Hepatocyte (in vitro differentiated cells): ENCODE results near the gene SMC2. TPM values are rescaled to one million over a fixed set of nuclear protein-coding genes. Genes with fewer than 3 reads are reported as not detected.

Source experiments
- DNase-seq: peaks from one replicate; pipeline ENCODE4 v3.0.0-alpha.2; 2016; ENCODE audit warnings: low spot score
- H2AFZ ChIP-seq: fragments of 200-600 bp; sonication (generic); 2 replicates; pipeline ENCODE4 v1.6.0; 2016; ENCODE audit warnings: antibody characterized with exemption, mild to moderate bottlenecking
- H3K27ac ChIP-seq: fragments of 200-600 bp; sonication (generic); 2 replicates; pipeline ENCODE4 v1.5.1; 2016; ENCODE audit warnings: mild to moderate bottlenecking
- H3K27me3 ChIP-seq: fragments of 200-600 bp; sonication (generic); 2 replicates; pipeline ENCODE4 v1.6.1; 2016
- H3K36me3 ChIP-seq: fragments of 200-600 bp; sonication (generic); replicated peaks from 2 replicates; pipeline ENCODE4 v1.5.1; 2016; ENCODE audit warnings: low read depth; ENCODE audit not compliant: insufficient read depth
- H3K4me1 ChIP-seq: fragments of 200-600 bp; sonication (generic); 2 replicates; pipeline ENCODE4 v1.5.1; 2016; ENCODE audit warnings: mild to moderate bottlenecking, moderate library complexity; ENCODE audit not compliant: insufficient read depth
- H3K4me2 ChIP-seq: fragments of 200-600 bp; sonication (generic); 2 replicates; pipeline ENCODE4 v1.6.0; 2016
- H3K4me3 ChIP-seq: fragments of 200-600 bp; sonication (generic); 2 replicates; pipeline ENCODE4 v1.5.1; 2016; ENCODE audit warnings: mild to moderate bottlenecking
- H3K79me2 ChIP-seq: fragments of 200-600 bp; sonication (generic); 2 replicates; pipeline ENCODE4 v1.6.0; 2017; ENCODE audit warnings: mild to moderate bottlenecking
- H3K9me2 ChIP-seq: fragments of 200-600 bp; sonication (generic); replicated peaks from 2 replicates; pipeline ENCODE4 v1.6.0; 2017; ENCODE audit warnings: mild to moderate bottlenecking; ENCODE audit not compliant: insufficient read depth
- H3K9me3 ChIP-seq: fragments of 200-600 bp; sonication (generic); 2 replicates; pipeline ENCODE4 v1.5.1; 2016; ENCODE audit warnings: low read depth, mild to moderate bottlenecking
- H4K20me1 ChIP-seq: fragments of 200-600 bp; sonication (generic); 2 replicates; pipeline ENCODE4 v1.6.0; 2016; ENCODE audit warnings: mild to moderate bottlenecking; ENCODE audit not compliant: insufficient read depth, poor library complexity, severe bottlenecking
- CTCF ChIP-seq: fragments of 200-600 bp; sonication (generic); IDR thresholded peaks from 2 replicates; pipeline ENCODE4 v1.5.1; 2016; ENCODE audit warnings: antibody characterized with exemption, mild to moderate bottlenecking; ENCODE audit not compliant: poor library complexity
- EZH2 ChIP-seq: fragments of 200-600 bp; sonication (generic); IDR thresholded peaks from 2 replicates; pipeline ENCODE4 v1.6.1; 2016; ENCODE audit warnings: antibody characterized with exemption, mild to moderate bottlenecking, borderline replicate concordance
- EZH2phosphoT487 ChIP-seq: fragments of 200-600 bp; sonication (generic); IDR thresholded peaks from one replicate; pipeline ENCODE4 v1.6.1; 2018; ENCODE audit warnings: antibody characterized with exemption, mild to moderate bottlenecking, low read depth, moderate library complexity; ENCODE audit not compliant: unreplicated experiment, severe bottlenecking
- WGBS: methylation state at CpG from one replicate; pipeline ENCODE4 v1.1.6; 2016; ENCODE audit warnings: low lambda C conversion rate; ENCODE audit errors: missing lambda C conversion rate; 5-methylcytosine and 5-hydroxymethylcytosine counted together
- polyA plus RNA-seq: library from polyadenylated mRNA; unstranded; fragments of >200 nt; fragmentation: Nextera tagmentation; extraction: Ambion mirVana; gene quantifications from 2 replicates; pipeline ENCODE4 v1.2.1, GENCODE V29; 2016
- total RNA-seq: library from RNA; depleted of rRNA; stranded (reverse); fragments of >200 nt; gene quantifications from 2 replicates; pipeline ENCODE4 v1.2.3, GENCODE V29; 2014

SMC2 gene
- total and polyA plus RNA-seq, 2 experiments from 2014 or later, result 11.5 to 11.8 TPM

GRCh38 chr9:104092192-104092591, 1.9 kb upstream of the SMC2 start:
- Histone ChIP-seq H3K4me3 (no peak overlapping the region), H3K4me1 (peaks cover 9% of the 10 kb centered on the region), H3K27me3 (no peaks in the 10 kb centered on the region), H3K27ac (peak overlapping the region; percentile 93), H3K36me3 (no peaks in the 10 kb centered on the region), H3K4me2 (peak overlapping the region; percentile 84), H2AFZ (peak overlapping the region; percentile 72), H3K79me2 (peaks cover 14% of the 10 kb centered on the region), H4K20me1 (no peaks in the 10 kb centered on the region), H3K9me2 (no peaks in the 10 kb centered on the region), H3K9me3 (no peaks in the 10 kb centered on the region)
- 48% methylated on average over 2 of the region's 2 CpGs for WGBS
- TF ChIP-seq CTCF (no peak), EZH2 (no peak), EZH2phosphoT487 (no peak)
- DNase-seq, result no peak

GRCh38 chr9:104092875-104093600, 1.1 kb upstream of the SMC2 start:
- H3K9me2 ChIP-seq, result no peaks in the 10 kb centered on the region
- DNase-seq, result peak; percentile 8
- H3K36me3 ChIP-seq, result no peaks in the 10 kb centered on the region
- H3K4me1 ChIP-seq, result peaks cover 9% of the 10 kb centered on the region
- WGBS, result 24% methylated on average over 11 of the region's 12 CpGs
- peaks cover 14% of the 10 kb centered on the region for H3K79me2 ChIP-seq
- peak overlapping the region; percentile 39 for H3K4me3 ChIP-seq
- H3K4me2 ChIP-seq, result peak overlapping the region; percentile 84
- H2AFZ ChIP-seq, result peak overlapping the region; percentile 72
- no peaks in the 10 kb centered on the region for H3K9me3 ChIP-seq
- H4K20me1 ChIP-seq, result no peaks in the 10 kb centered on the region
- TF ChIP-seq CTCF, result no peak
- TF ChIP-seq EZH2, result no peak
- TF ChIP-seq EZH2phosphoT487, result no peak
- no peaks in the 10 kb centered on the region for H3K27me3 ChIP-seq
- H3K27ac ChIP-seq, result peak overlapping the region; percentile 93

DNA sequence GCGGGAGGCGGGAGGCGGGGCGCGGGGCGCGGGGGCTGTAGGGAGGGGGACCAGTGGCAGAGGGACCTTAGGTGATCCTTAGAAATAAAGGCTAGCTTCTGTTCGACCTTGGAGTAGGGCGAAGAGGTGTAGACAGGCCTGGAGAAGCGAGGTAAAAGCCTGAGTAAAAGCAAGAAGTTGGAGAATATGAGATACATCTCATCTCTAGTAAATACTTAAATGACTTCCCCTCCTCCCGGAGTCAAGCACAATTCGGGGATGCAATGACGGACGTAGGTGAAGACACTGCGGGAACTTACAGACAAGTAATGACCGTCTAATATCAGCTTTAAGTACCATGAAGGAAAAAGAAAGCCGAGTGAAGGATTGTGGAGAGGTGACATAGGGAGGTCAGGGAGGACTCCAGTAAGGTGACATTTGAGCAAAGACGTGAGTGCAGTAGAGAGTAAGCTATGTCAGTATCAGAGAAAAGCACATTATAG, 466 bp downstream of the SMC2 start:
- Histone ChIP-seq H3K4me1 (peaks cover 9% of the 10 kb centered on the region), H3K27ac (peak overlapping the region; percentile 21), H3K27me3 (no peaks in the 10 kb centered on the region), H3K9me3 (no peaks in the 10 kb centered on the region), H3K4me3 (peak overlapping the region; percentile 39), H3K36me3 (no peaks in the 10 kb centered on the region), H3K9me2 (no peaks in the 10 kb centered on the region), H3K79me2 (peaks cover 14% of the 10 kb centered on the region), H2AFZ (peak overlapping the region; percentile 72), H4K20me1 (no peaks in the 10 kb centered on the region), H3K4me2 (peak overlapping the region; percentile 84)
- WGBS, result 1% methylated on average over 18 of the region's 18 CpGs
- DNase-seq, result no peak
- no peak for TF ChIP-seq EZH2
- no peak for TF ChIP-seq EZH2phosphoT487
- no peak for TF ChIP-seq CTCF
